Measurements from ENCODE around the gene C2CD2. TPM values are rescaled to one million over a fixed set of nuclear protein-coding genes. Genes with fewer than 3 reads are reported as not detected.
"Not testable (repeated sequence)": the region's sequence is repeated elsewhere in the genome, so short reads cannot be mapped to it uniquely, and the experiment has no call there.

C2CD2 gene
- total and polyA plus RNA-seq, 9 donors: 18.9 to 61.5 (median 37.4) TPM

DNA sequence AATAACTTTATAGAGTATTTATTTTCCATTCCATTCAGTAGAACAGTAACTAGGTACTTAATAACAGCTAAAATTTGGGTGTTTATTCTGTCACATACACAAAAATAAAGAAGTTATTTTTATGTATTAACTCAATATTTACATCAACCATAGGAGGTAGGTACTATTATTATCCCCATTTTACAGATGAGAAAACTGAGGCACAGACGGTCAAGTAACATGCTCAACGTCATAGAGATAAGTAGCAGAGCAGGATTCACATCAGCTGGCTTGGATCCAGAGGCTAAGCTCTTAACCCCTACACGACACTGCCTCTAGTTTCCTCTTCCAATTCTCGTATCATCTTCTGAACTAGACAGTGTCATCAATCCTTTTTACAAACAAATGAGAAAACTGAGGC, 47.1 kb upstream of the C2CD2 start:
- DNase-seq: no peak
- intact Hi-C loops (cut with DNase I): loop anchor here in 2 of 4 donors (10.0 kb wide), 1 partner anchor 46 kb away; the partner anchor contains the start of gene C2CD2 (in 2 of the 2)
- Histone ChIP-seq H3K36me3 (no peaks in the 10 kb centered on the region), H3K27ac (no peak overlapping the region), H3K4me3 (no peak overlapping the region), H3K9me3 (no peaks in the 10 kb centered on the region), H3K4me1 (ENCODE audit: insufficient read depth) (no peaks in the 10 kb centered on the region), H3K27me3 (no peaks in the 10 kb centered on the region)
- 85 to 89% (median 87%) methylated on average over 4 of the region's 4 CpGs for WGBS, 3 donors
- TF ChIP-seq POLR2A (IDR thresholded peaks at IDR 0.05): no peak
- no peak for TF ChIP-seq EP300 (IDR thresholded peaks at IDR 0.05)
- TF ChIP-seq, protein P1, sequence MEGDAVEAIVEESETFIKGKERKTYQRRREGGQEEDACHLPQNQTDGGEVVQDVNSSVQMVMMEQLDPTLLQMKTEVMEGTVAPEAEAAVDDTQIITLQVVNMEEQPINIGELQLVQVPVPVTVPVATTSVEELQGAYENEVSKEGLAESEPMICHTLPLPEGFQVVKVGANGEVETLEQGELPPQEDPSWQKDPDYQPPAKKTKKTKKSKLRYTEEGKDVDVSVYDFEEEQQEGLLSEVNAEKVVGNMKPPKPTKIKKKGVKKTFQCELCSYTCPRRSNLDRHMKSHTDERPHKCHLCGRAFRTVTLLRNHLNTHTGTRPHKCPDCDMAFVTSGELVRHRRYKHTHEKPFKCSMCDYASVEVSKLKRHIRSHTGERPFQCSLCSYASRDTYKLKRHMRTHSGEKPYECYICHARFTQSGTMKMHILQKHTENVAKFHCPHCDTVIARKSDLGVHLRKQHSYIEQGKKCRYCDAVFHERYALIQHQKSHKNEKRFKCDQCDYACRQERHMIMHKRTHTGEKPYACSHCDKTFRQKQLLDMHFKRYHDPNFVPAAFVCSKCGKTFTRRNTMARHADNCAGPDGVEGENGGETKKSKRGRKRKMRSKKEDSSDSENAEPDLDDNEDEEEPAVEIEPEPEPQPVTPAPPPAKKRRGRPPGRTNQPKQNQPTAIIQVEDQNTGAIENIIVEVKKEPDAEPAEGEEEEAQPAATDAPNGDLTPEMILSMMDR (IDR thresholded peaks at IDR 0.05): no peak

DNA sequence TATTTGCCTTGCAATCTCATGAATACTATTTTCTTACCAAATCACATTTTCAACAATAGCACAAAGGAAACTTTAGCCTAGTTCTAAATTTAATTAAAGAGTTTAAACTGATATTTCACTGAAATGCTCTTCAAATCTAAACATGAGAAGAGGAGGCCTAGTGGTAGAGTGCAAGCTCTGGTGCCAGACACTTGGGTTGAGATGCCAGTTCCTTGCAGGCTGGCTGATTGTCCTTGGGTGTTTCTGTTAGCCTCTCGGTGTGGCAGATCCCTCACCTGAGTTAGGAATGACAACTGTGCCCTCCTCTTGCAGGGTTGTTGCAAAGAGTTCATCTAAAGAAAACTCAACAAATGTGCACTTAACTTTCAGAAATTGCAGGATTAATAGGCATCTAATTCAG, 43.8 kb upstream of the C2CD2 start:
- intact Hi-C loops (cut with DNase I): no loop called here
- Histone ChIP-seq H3K9me3 (no peaks in the 10 kb centered on the region), H3K27me3 (no peaks in the 10 kb centered on the region), H3K27ac (no peak overlapping the region), H3K4me1 (ENCODE audit: insufficient read depth) (no peaks in the 10 kb centered on the region), H3K4me3 (no peak overlapping the region), H3K36me3 (no peaks in the 10 kb centered on the region)
- no peak for DNase-seq
- 89 to 94% (median 94%) methylated on average over 1 of the region's 1 CpG for WGBS, 3 donors
- TF ChIP-seq, protein P1 (IDR thresholded peaks at IDR 0.05): no peak
- TF ChIP-seq POLR2A (IDR thresholded peaks at IDR 0.05) (no peak), EP300 (IDR thresholded peaks at IDR 0.05) (no peak)

DNA sequence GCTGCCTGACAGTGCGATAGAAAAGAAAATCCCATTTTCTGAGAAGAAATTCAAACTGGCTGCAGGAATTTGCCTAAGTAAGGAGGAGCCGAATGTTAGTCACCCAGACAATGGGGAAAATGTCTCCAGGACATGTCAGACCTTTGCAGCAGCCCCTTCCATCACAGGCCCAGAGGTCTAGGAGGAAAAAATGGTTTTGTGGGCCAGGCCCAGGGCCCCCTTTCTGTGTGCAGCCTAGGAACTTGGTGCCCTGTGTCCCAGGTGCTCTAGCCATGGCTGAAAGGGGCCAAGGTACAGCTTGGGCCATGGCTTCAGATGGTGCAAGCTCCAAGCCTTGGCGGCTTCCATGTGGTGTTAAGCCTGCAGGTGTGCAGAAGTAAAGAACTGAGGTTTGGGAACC, 41.8 kb upstream of the C2CD2 start:
- Histone ChIP-seq H3K27me3 (no peaks in the 10 kb centered on the region), H3K36me3 (no peaks in the 10 kb centered on the region), H3K4me3 (no peak overlapping the region), H3K4me1 (ENCODE audit: insufficient read depth) (no peaks in the 10 kb centered on the region), H3K27ac (no peak overlapping the region), H3K9me3 (no peaks in the 10 kb centered on the region)
- 98 to 99% (median 98%) methylated on average over 3 of the region's 3 CpGs for WGBS, 3 donors
- intact Hi-C loops (cut with DNase I): no loop called here
- TF ChIP-seq EP300 (IDR thresholded peaks at IDR 0.05) (no peak), POLR2A (IDR thresholded peaks at IDR 0.05) (no peak)
- TF ChIP-seq, protein P1 (IDR thresholded peaks at IDR 0.05): no peak
- no peak for DNase-seq

DNA sequence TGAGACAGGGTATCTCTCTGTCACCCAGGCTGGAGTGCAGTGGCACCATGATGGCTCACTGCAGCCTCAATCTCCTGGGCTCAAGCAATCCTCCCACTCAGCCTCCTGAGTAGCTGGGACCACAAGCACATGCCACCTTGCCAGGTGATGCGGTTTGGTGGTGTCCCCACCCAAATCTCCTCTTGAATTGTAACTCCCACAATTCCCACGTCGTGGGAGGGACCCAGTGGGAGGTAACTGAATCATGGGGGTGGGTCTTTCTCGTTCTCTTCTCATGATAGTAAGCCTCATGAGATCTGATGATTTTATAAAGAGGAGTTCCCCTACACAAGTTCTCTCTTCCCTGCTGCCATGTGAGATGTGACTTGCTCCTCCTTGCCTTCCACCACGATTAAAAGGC, 40.8 kb upstream of the C2CD2 start:
- H3K9me3 ChIP-seq; intact Hi-C loops (cut with DNase I); H3K36me3 ChIP-seq; H3K4me1 ChIP-seq (ENCODE audit: insufficient read depth); H3K4me3 ChIP-seq; H3K27me3 ChIP-seq; DNase-seq; H3K27ac ChIP-seq: not testable (repeated sequence)
- 71 to 94% (median 92%) methylated on average over 5 of the region's 5 CpGs for WGBS, 3 donors

DNA sequence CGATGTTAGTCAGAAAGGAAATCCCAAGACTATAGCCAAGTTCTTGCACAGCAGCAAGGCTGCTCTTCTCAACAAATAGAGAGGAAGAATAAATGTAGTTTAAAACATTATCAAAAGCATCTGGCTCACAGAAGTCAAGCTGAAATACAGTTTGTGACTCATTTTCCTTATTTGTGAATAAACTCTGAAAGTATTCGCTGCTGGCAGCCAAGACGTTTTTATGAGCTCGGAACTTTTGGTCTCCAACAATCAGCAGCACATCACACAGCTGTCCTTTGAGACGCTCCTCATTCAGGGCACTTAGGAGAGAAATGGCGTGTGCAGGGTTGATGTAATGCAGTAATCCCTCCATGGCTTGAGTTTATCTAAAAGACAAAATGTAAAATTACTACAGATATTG, 39.9 kb upstream of the C2CD2 start:
- H3K27ac ChIP-seq: no peak overlapping the region
- no peak overlapping the region for H3K4me3 ChIP-seq
- DNase-seq: no peak
- WGBS, 3 donors: 64 to 80% (median 79%) methylated on average over 6 of the region's 6 CpGs
- intact Hi-C loops (cut with DNase I): no loop called here
- H3K36me3 ChIP-seq: no peaks in the 10 kb centered on the region
- TF ChIP-seq, protein P1 (IDR thresholded peaks at IDR 0.05): no peak
- TF ChIP-seq POLR2A (IDR thresholded peaks at IDR 0.05) (no peak), EP300 (IDR thresholded peaks at IDR 0.05) (no peak)
- H3K4me1 ChIP-seq (ENCODE audit: insufficient read depth): no peaks in the 10 kb centered on the region
- no peaks in the 10 kb centered on the region for H3K9me3 ChIP-seq
- no peaks in the 10 kb centered on the region for H3K27me3 ChIP-seq
